Measurements from ENCODE around the gene ACRBP. TPM values are rescaled to one million over a fixed set of nuclear protein-coding genes. Genes with fewer than 3 reads are reported as not detected.

The ACRBP gene
- total and polyA plus RNA-seq, 4 donors, result 0.39 to 1.5 (median 0.65) TPM

GRCh38 chr12:6615802-6616201 lies 31.4 kb downstream of the ACRBP start:
- Histone ChIP-seq H3K27ac (ENCODE audit: low read depth in 1 of 2, low read length in 2 of 2) (no peak overlapping the region), H3K36me3 (ENCODE audit: control insufficient read depth in 4 of 4, insufficient read depth in 3 of 4, low read depth in 1 of 4, low read length in 3 of 4) (no peaks in the 10 kb centered on the region), H3K4me1 (ENCODE audit: control insufficient read depth in 4 of 4, insufficient read depth in 4 of 4, low read length in 3 of 4) (peaks cover 13 to 24% (median 19%) of the 10 kb centered on the region in 4 donors), H3K9me3 (ENCODE audit: control insufficient read depth in 4 of 4, low read length in 3 of 4) (no peaks in the 10 kb centered on the region), H3K4me3 (ENCODE audit: low read depth in 1 of 3, low read length in 3 of 3) (no peak overlapping the region), H3K27me3 (ENCODE audit: control insufficient read depth in 4 of 4, insufficient read depth in 4 of 4, low read length in 3 of 4) (no peaks in the 10 kb centered on the region), H3K9ac (ENCODE audit: low read depth in 1 of 2, low read length in 2 of 2) (no peak overlapping the region)
- DNase-seq (ENCODE audit: low spot score), result no peak
- TF ChIP-seq ATF3 (IDR thresholded peaks at IDR 0.05), result no peak
- no peak for TF ChIP-seq ZBTB33 (IDR thresholded peaks at IDR 0.05)
- no peak for TF ChIP-seq YY1 (IDR thresholded peaks at IDR 0.05)
- TF ChIP-seq TAF1 (conservative IDR thresholded peaks at IDR 0.05), result no peak
- TF ChIP-seq FOXA2 (IDR thresholded peaks at IDR 0.05), result no peak
- no peak for TF ChIP-seq NR2F2 (IDR thresholded peaks at IDR 0.05)
- TF ChIP-seq MAX (IDR thresholded peaks at IDR 0.05), result no peak
- no peak for TF ChIP-seq FOXA1 (IDR thresholded peaks at IDR 0.05)
- no peak for TF ChIP-seq CTCF (IDR thresholded peaks at IDR 0.05; ENCODE audit: low read depth, low read length, missing input control)
- no peak for TF ChIP-seq REST (IDR thresholded peaks at IDR 0.05)
- TF ChIP-seq RXRA (IDR thresholded peaks at IDR 0.05), result no peak
- no peak for TF ChIP-seq JUND (IDR thresholded peaks at IDR 0.05)
- no peak for TF ChIP-seq EGR1 (IDR thresholded peaks at IDR 0.05; ENCODE audit: low read depth in 2 of 2)
- TF ChIP-seq GABPA (IDR thresholded peaks at IDR 0.05 in 1 of 2, conservative IDR thresholded peaks at IDR 0.05 in 1 of 2), result no peak
- TF ChIP-seq SP1 (IDR thresholded peaks at IDR 0.05), result no peak
- no peak for TF ChIP-seq HNF4G (IDR thresholded peaks at IDR 0.05)
- TF ChIP-seq HNF4A (conservative IDR thresholded peaks at IDR 0.05), result no peak
- 73% methylated on average over 3 of the region's 3 CpGs for WGBS
